PC-3 (cell line): ENCODE data around the gene FBXL13.

Experiments
- CTCF ChIP-seq: fragments of 300-600 bp; sonication (generic); conservative IDR thresholded peaks from 2 replicates; pipeline ENCODE4 v1.5.1; 2017; ENCODE audit warnings: antibody characterized with exemption, low read depth, mild to moderate bottlenecking, low read length
- EZH2 ChIP-seq: fragments of 300-600 bp; sonication (generic); IDR thresholded peaks from one replicate; pipeline ENCODE4 v1.6.1; 2017; ENCODE audit warnings: antibody characterized with exemption, mild to moderate bottlenecking, low read length; ENCODE audit not compliant: unreplicated experiment

GRCh38 chr7:102872460-102872859, 202.1 kb downstream of the FBXL13 start:
- TF ChIP-seq CTCF (no peak), EZH2 (no peak)
